ENCODE measurements around the gene ZCWPW2.
A peak's percentile ranks its signal among the peaks of the same experiment; 100 is the strongest.

Gene ZCWPW2

GRCh38 chr3:28322464-28322863 lies 26.1 kb upstream of the ZCWPW2 start:
- no peak overlapping the region for H3K27ac ChIP-seq (ENCODE audit: low read depth, low read length)
- H3K4me3 ChIP-seq (ENCODE audit: low read depth in 1 of 2, low read length in 2 of 2) = no peak overlapping the region
- H3K36me3 ChIP-seq (ENCODE audit: control insufficient read depth in 1 of 2, insufficient read depth in 2 of 2, low read length in 2 of 2) = peaks cover 12 to 19% of the 10 kb centered on the region in 2 donors
- H3K9ac ChIP-seq (ENCODE audit: low read depth in 1 of 2, low read length in 2 of 2) = no peak overlapping the region
- H3K9me3 ChIP-seq (ENCODE audit: control insufficient read depth in 1 of 2, low read length in 2 of 2) = no peaks in the 10 kb centered on the region
- no peaks in the 10 kb centered on the region for H3K27me3 ChIP-seq (ENCODE audit: control insufficient read depth in 1 of 2, insufficient read depth in 2 of 2, low read length in 2 of 2)
- H3K4me1 ChIP-seq (ENCODE audit: control insufficient read depth in 1 of 2, insufficient read depth in 2 of 2, low read length in 2 of 2) = no peaks in the 10 kb centered on the region

GRCh38 chr3:28326458-28326926 lies 22.0 kb upstream of the ZCWPW2 start:
- Histone ChIP-seq H3K4me3 (ENCODE audit: low read depth in 1 of 2, low read length in 2 of 2) (no peak overlapping the region), H3K9ac (ENCODE audit: low read depth in 1 of 2, low read length in 2 of 2) (no peak overlapping the region), H3K9me3 (ENCODE audit: control insufficient read depth in 1 of 2, low read length in 2 of 2) (no peaks in the 10 kb centered on the region), H3K27me3 (ENCODE audit: control insufficient read depth in 1 of 2, insufficient read depth in 2 of 2, low read length in 2 of 2) (no peaks in the 10 kb centered on the region), H3K36me3 (ENCODE audit: control insufficient read depth in 1 of 2, insufficient read depth in 2 of 2, low read length in 2 of 2) (peaks cover 5 to 16% of the 10 kb centered on the region in 2 donors), H3K27ac (ENCODE audit: low read depth, low read length) (no peak overlapping the region), H3K4me1 (ENCODE audit: control insufficient read depth in 1 of 2, insufficient read depth in 2 of 2, low read length in 2 of 2) (no peaks in the 10 kb centered on the region)

GRCh38 chr3:28328188-28329151 lies 20.1 kb upstream of the ZCWPW2 start:
- no peaks in the 10 kb centered on the region for H3K9me3 ChIP-seq (ENCODE audit: control insufficient read depth in 1 of 2, low read length in 2 of 2)
- no peak overlapping the region for H3K9ac ChIP-seq (ENCODE audit: low read depth in 1 of 2, low read length in 2 of 2)
- H3K4me3 ChIP-seq (ENCODE audit: low read depth in 1 of 2, low read length in 2 of 2) = no peak overlapping the region
- H3K27ac ChIP-seq (ENCODE audit: low read depth, low read length) = no peak overlapping the region
- peaks cover 5 to 11% of the 10 kb centered on the region in 2 donors for H3K36me3 ChIP-seq (ENCODE audit: control insufficient read depth in 1 of 2, insufficient read depth in 2 of 2, low read length in 2 of 2)
- H3K4me1 ChIP-seq (ENCODE audit: control insufficient read depth in 1 of 2, insufficient read depth in 2 of 2, low read length in 2 of 2) = no peaks in the 10 kb centered on the region
- H3K27me3 ChIP-seq (ENCODE audit: control insufficient read depth in 1 of 2, insufficient read depth in 2 of 2, low read length in 2 of 2) = no peaks in the 10 kb centered on the region

GRCh38 chr3:28334552-28334951 lies 14.0 kb upstream of the ZCWPW2 start:
- Histone ChIP-seq H3K27me3 (ENCODE audit: control insufficient read depth in 1 of 2, insufficient read depth in 2 of 2, low read length in 2 of 2) (no peaks in the 10 kb centered on the region), H3K27ac (ENCODE audit: low read depth, low read length) (no peak overlapping the region), H3K9ac (ENCODE audit: low read depth in 1 of 2, low read length in 2 of 2) (no peak overlapping the region), H3K4me3 (ENCODE audit: low read depth in 1 of 2, low read length in 2 of 2) (no peak overlapping the region), H3K36me3 (ENCODE audit: control insufficient read depth in 1 of 2, insufficient read depth in 2 of 2, low read length in 2 of 2) (peaks cover 9 to 36% of the 10 kb centered on the region in 2 donors), H3K4me1 (ENCODE audit: control insufficient read depth in 1 of 2, insufficient read depth in 2 of 2, low read length in 2 of 2) (no peaks in the 10 kb centered on the region), H3K9me3 (ENCODE audit: control insufficient read depth in 1 of 2, low read length in 2 of 2) (no peaks in the 10 kb centered on the region)

- Histone ChIP-seq H3K36me3 (ENCODE audit: control insufficient read depth in 1 of 2, insufficient read depth in 2 of 2, low read length in 2 of 2) (peaks cover 10 to 36% of the 10 kb centered on the region in 2 donors), H3K9me3 (ENCODE audit: control insufficient read depth in 1 of 2, low read length in 2 of 2) (no peaks in the 10 kb centered on the region), H3K4me1 (ENCODE audit: control insufficient read depth in 1 of 2, insufficient read depth in 2 of 2, low read length in 2 of 2) (no peaks in the 10 kb centered on the region), H3K27me3 (ENCODE audit: control insufficient read depth in 1 of 2, insufficient read depth in 2 of 2, low read length in 2 of 2) (no peaks in the 10 kb centered on the region), H3K4me3 (ENCODE audit: low read depth in 1 of 2, low read length in 2 of 2) (no peak overlapping the region), H3K27ac (ENCODE audit: low read depth, low read length) (no peak overlapping the region), H3K9ac (ENCODE audit: low read depth in 1 of 2, low read length in 2 of 2) (no peak overlapping the region)
Measured at GRCh38 chr3:28335246-28335645, 13.3 kb upstream of the ZCWPW2 start.

- H3K4me1 ChIP-seq (ENCODE audit: control insufficient read depth in 1 of 2, insufficient read depth in 2 of 2, low read length in 2 of 2) = peaks cover 0 to 1% of the 10 kb centered on the region in 2 donors
- H3K27me3 ChIP-seq (ENCODE audit: control insufficient read depth in 1 of 2, insufficient read depth in 2 of 2, low read length in 2 of 2) = no peaks in the 10 kb centered on the region
- H3K27ac ChIP-seq (ENCODE audit: low read depth, low read length) = no peak overlapping the region
- no peak overlapping the region for H3K4me3 ChIP-seq (ENCODE audit: low read depth in 1 of 2, low read length in 2 of 2)
- H3K36me3 ChIP-seq (ENCODE audit: control insufficient read depth in 1 of 2, insufficient read depth in 2 of 2, low read length in 2 of 2) = peaks cover 12 to 31% of the 10 kb centered on the region in 2 donors
- H3K9ac ChIP-seq (ENCODE audit: low read depth in 1 of 2, low read length in 2 of 2) = no peak overlapping the region
- no peaks in the 10 kb centered on the region for H3K9me3 ChIP-seq (ENCODE audit: control insufficient read depth in 1 of 2, low read length in 2 of 2)
Measured at GRCh38 chr3:28337230-28337629, 11.3 kb upstream of the ZCWPW2 start.

- H3K27ac ChIP-seq (ENCODE audit: low read depth, low read length) = no peak overlapping the region
- no peaks in the 10 kb centered on the region for H3K27me3 ChIP-seq (ENCODE audit: control insufficient read depth in 1 of 2, insufficient read depth in 2 of 2, low read length in 2 of 2)
- no peak overlapping the region for H3K4me3 ChIP-seq (ENCODE audit: low read depth in 1 of 2, low read length in 2 of 2)
- H3K4me1 ChIP-seq (ENCODE audit: control insufficient read depth in 1 of 2, insufficient read depth in 2 of 2, low read length in 2 of 2) = peaks cover 22 to 43% of the 10 kb centered on the region in 2 donors
- no peak overlapping the region for H3K9ac ChIP-seq (ENCODE audit: low read depth in 1 of 2, low read length in 2 of 2)
- no peaks in the 10 kb centered on the region for H3K9me3 ChIP-seq (ENCODE audit: control insufficient read depth in 1 of 2, low read length in 2 of 2)
- peaks cover 2 to 11% of the 10 kb centered on the region in 2 donors for H3K36me3 ChIP-seq (ENCODE audit: control insufficient read depth in 1 of 2, insufficient read depth in 2 of 2, low read length in 2 of 2)
Measured at GRCh38 chr3:28343144-28343543, 5.4 kb upstream of the ZCWPW2 start.

- Histone ChIP-seq H3K9me3 (ENCODE audit: control insufficient read depth in 1 of 2, low read length in 2 of 2) (no peaks in the 10 kb centered on the region), H3K27me3 (ENCODE audit: control insufficient read depth in 1 of 2, insufficient read depth in 2 of 2, low read length in 2 of 2) (no peaks in the 10 kb centered on the region), H3K4me1 (ENCODE audit: control insufficient read depth in 1 of 2, insufficient read depth in 2 of 2, low read length in 2 of 2) (peaks cover 27 to 43% of the 10 kb centered on the region in 2 donors), H3K4me3 (ENCODE audit: low read depth in 1 of 2, low read length in 2 of 2) (no peak overlapping the region), H3K27ac (ENCODE audit: low read depth, low read length) (no peak overlapping the region), H3K36me3 (ENCODE audit: control insufficient read depth in 1 of 2, insufficient read depth in 2 of 2, low read length in 2 of 2) (no peaks in the 10 kb centered on the region), H3K9ac (ENCODE audit: low read depth in 1 of 2, low read length in 2 of 2) (no peak overlapping the region)
Measured at GRCh38 chr3:28345690-28346089, 2.8 kb upstream of the ZCWPW2 start.

GRCh38 chr3:28347374-28348264 lies 902 bp upstream of the ZCWPW2 start:
- H3K4me1 ChIP-seq (ENCODE audit: control insufficient read depth in 1 of 2, insufficient read depth in 2 of 2, low read length in 2 of 2) = peaks cover 24 to 37% of the 10 kb centered on the region in 2 donors
- H3K9me3 ChIP-seq (ENCODE audit: control insufficient read depth in 1 of 2, low read length in 2 of 2) = peaks cover 0 to 12% of the 10 kb centered on the region in 2 donors
- peak overlapping the region; percentile 79 to 94 for H3K4me3 ChIP-seq (ENCODE audit: low read depth in 1 of 2, low read length in 2 of 2)
- H3K9ac ChIP-seq (ENCODE audit: low read depth in 1 of 2, low read length in 2 of 2) = peak overlapping the region; percentile 82 to 93
- H3K27ac ChIP-seq (ENCODE audit: low read depth, low read length) = peak overlapping the region; percentile 98
- H3K27me3 ChIP-seq (ENCODE audit: control insufficient read depth in 1 of 2, insufficient read depth in 2 of 2, low read length in 2 of 2) = no peaks in the 10 kb centered on the region
- H3K36me3 ChIP-seq (ENCODE audit: control insufficient read depth in 1 of 2, insufficient read depth in 2 of 2, low read length in 2 of 2) = no peaks in the 10 kb centered on the region

- peaks cover 18 to 31% of the 10 kb centered on the region in 2 donors for H3K4me1 ChIP-seq (ENCODE audit: control insufficient read depth in 1 of 2, insufficient read depth in 2 of 2, low read length in 2 of 2)
Measured at GRCh38 chr3:28348265-28348628, 274 bp upstream of the ZCWPW2 start.

More at GRCh38 chr3:28348265-28348628, 274 bp upstream of the ZCWPW2 start:
- H3K9ac ChIP-seq (ENCODE audit: low read depth in 1 of 2, low read length in 2 of 2) = peak overlapping the region; percentile 82 to 93
- no peaks in the 10 kb centered on the region for H3K36me3 ChIP-seq (ENCODE audit: control insufficient read depth in 1 of 2, insufficient read depth in 2 of 2, low read length in 2 of 2)
- peaks cover 0 to 13% of the 10 kb centered on the region in 2 donors for H3K9me3 ChIP-seq (ENCODE audit: control insufficient read depth in 1 of 2, low read length in 2 of 2)
- peak overlapping the region; percentile 79 to 94 for H3K4me3 ChIP-seq (ENCODE audit: low read depth in 1 of 2, low read length in 2 of 2)
- no peaks in the 10 kb centered on the region for H3K27me3 ChIP-seq (ENCODE audit: control insufficient read depth in 1 of 2, insufficient read depth in 2 of 2, low read length in 2 of 2)
- H3K27ac ChIP-seq (ENCODE audit: low read depth, low read length) = peak overlapping the region; percentile 98
